ENCODE results near the gene ZNF784.
A peak's percentile ranks its signal among the peaks of the same experiment; 100 is the strongest.

Gene ZNF784

GRCh38 chr19:55602104-55603001 is 22.0 kb downstream of the ZNF784 start:
- no peak overlapping the region for H3K4me3 ChIP-seq (replicated peaks; ENCODE audit: low read depth, low read length)
- TF ChIP-seq CTCF (IDR thresholded peaks at IDR 0.05; ENCODE audit: low read length, missing control alignments): no peak
- DNase-seq (ENCODE audit: low read depth): no peak

- no peak for TF ChIP-seq CTCF (IDR thresholded peaks at IDR 0.05; ENCODE audit: low read length, missing control alignments)
- peak overlapping the region; percentile 73 for H3K4me3 ChIP-seq (replicated peaks; ENCODE audit: low read depth, low read length)
- DNase-seq (ENCODE audit: low read depth): no peak
These were observed 23.3 kb downstream of the ZNF784 start for GRCh38 chr19:55601084-55601483.

- H3K4me3 ChIP-seq (replicated peaks; ENCODE audit: low read depth, low read length): peak overlapping the region; percentile 73
- no peak for TF ChIP-seq CTCF (IDR thresholded peaks at IDR 0.05; ENCODE audit: low read length, missing control alignments)
- no peak for DNase-seq (ENCODE audit: low read depth)
These were observed 23.7 kb downstream of the ZNF784 start for GRCh38 chr19:55600662-55601028.

- no peak for TF ChIP-seq CTCF (IDR thresholded peaks at IDR 0.05; ENCODE audit: low read length, missing control alignments)
- DNase-seq (ENCODE audit: low read depth): peak; percentile 88
- peak within 1 kb of the TSS; percentile 73 for H3K4me3 ChIP-seq (replicated peaks; ENCODE audit: low read depth, low read length)
These were observed 24.3 kb downstream of the ZNF784 start, which contains the start of gene ZNF524 for GRCh38 chr19:55599842-55600661. ZNF524 (plus strand) TSS chr19:55600288; CDS start chr19:55602113, 1,825 bp downstream.

GRCh38 chr19:55599468-55599841 is 24.9 kb downstream of the ZNF784 start, which contains the start of gene FIZ1:
FIZ1 (minus strand) TSS chr19:55599517; CDS start chr19:55597865, 1,652 bp downstream.
- DNase-seq (ENCODE audit: low read depth): peak; percentile 99
- H3K4me3 ChIP-seq (replicated peaks; ENCODE audit: low read depth, low read length): peak within 1 kb of the TSS; percentile 73
- TF ChIP-seq CTCF (IDR thresholded peaks at IDR 0.05; ENCODE audit: low read length, missing control alignments): no peak

- peak; percentile 99 for DNase-seq (ENCODE audit: low read depth)
- H3K4me3 ChIP-seq (replicated peaks; ENCODE audit: low read depth, low read length): peak overlapping the region; percentile 73
- TF ChIP-seq CTCF (IDR thresholded peaks at IDR 0.05; ENCODE audit: low read length, missing control alignments): no peak
These were observed 25.5 kb downstream of the ZNF784 start for GRCh38 chr19:55598719-55599467.

Measured in fibroblast of pulmonary artery (primary cell).